Endodermal cell (in vitro differentiated cells): ENCODE measurements around the gene CCDC57. TPM values are rescaled to one million over a fixed set of nuclear protein-coding genes. Genes with fewer than 3 reads are reported as not detected.

Experiments
- DNase-seq: peaks from one replicate; pipeline ENCODE4 v3.0.0-alpha.2; 2017
- H3K27ac ChIP-seq: 2 replicates; pipeline ENCODE4 v1.5.1; 2013; ENCODE audit warnings: mild to moderate bottlenecking, low read depth, low read length, moderate library complexity
- H3K27me3 ChIP-seq: 2 replicates; pipeline ENCODE4 v1.6.1; 2013; ENCODE audit warnings: mild to moderate bottlenecking, low read length, moderate library complexity; ENCODE audit not compliant: insufficient read depth, control insufficient read depth, poor library complexity, severe bottlenecking
- H3K36me3 ChIP-seq: 2 replicates; pipeline ENCODE4 v1.7.0; 2013; ENCODE audit warnings: mild to moderate bottlenecking, low read length, moderate library complexity; ENCODE audit not compliant: control insufficient read depth, insufficient read depth
- H3K4me1 ChIP-seq: one replicate; pipeline ENCODE4 v1.7.0; 2013; ENCODE audit warnings: low read length; ENCODE audit not compliant: control insufficient read depth, insufficient read depth
- H3K4me3 ChIP-seq: 2 replicates; pipeline ENCODE4 v1.5.1; 2013; ENCODE audit warnings: mild to moderate bottlenecking, low read length, moderate library complexity
- H3K9ac ChIP-seq: 2 replicates; pipeline ENCODE4 v1.6.1; 2013; ENCODE audit warnings: mild to moderate bottlenecking, low read length, moderate library complexity; ENCODE audit not compliant: poor library complexity, severe bottlenecking; ENCODE audit errors: extremely low read depth
- H3K9me3 ChIP-seq: 2 replicates; pipeline ENCODE4 v1.6.1; 2013; ENCODE audit warnings: mild to moderate bottlenecking, low read length, moderate library complexity; ENCODE audit not compliant: control insufficient read depth
- H3K27ac Mint-ChIP-seq: 2 replicates; pipeline ENCODE4 v1.8.0; 2020; ENCODE audit warnings: mixed read lengths
- H3K27me3 Mint-ChIP-seq: 2 replicates; pipeline ENCODE4 v1.8.0; 2021; ENCODE audit warnings: mild to moderate bottlenecking, mixed read lengths; ENCODE audit not compliant: insufficient read depth
- H3K36me3 Mint-ChIP-seq: 2 replicates; pipeline ENCODE4 v1.8.0; 2020; ENCODE audit warnings: low read depth, mixed read lengths
- H3K4me1 Mint-ChIP-seq: 2 replicates; pipeline ENCODE4 v1.8.0; 2020; ENCODE audit warnings: mixed read lengths
- H3K4me3 Mint-ChIP-seq: 2 replicates; pipeline ENCODE4 v1.8.0; 2020; ENCODE audit warnings: mild to moderate bottlenecking, moderate library complexity, mixed read lengths
- H3K9me3 Mint-ChIP-seq: 2 replicates; pipeline ENCODE4 v1.8.0; 2020; ENCODE audit warnings: mild to moderate bottlenecking, mixed read lengths
- WGBS, 2 experiments: methylation state at CpG; one replicate each; pipeline versions ENCODE4 v1.1.5 to v1.1.7; 2013; ENCODE audit warnings: missing lambda C conversion rate in 2 of 2, mixed read lengths in 1 of 2; ENCODE audit not compliant: insufficient coverage in 1 of 2, insufficient read length in 1 of 2; 5-methylcytosine and 5-hydroxymethylcytosine counted together
- total RNA-seq, 2 donors: library from RNA; stranded (reverse); fragmentation: NEBNext Ultra II Directional in 1 of 2; extraction: Animal tissue kit (Norgen Biotek cat#: 25700) in 1 of 2; gene quantifications; 2 replicates in 1 of 2; 3 replicates in 1 of 2; pipeline ENCODE4 v1.2.1, GENCODE V29; 2021
- TF ChIP-seq, protein P1 (sequence below): fragments of 200-600 bp; sonication (generic); conservative IDR thresholded peaks from 2 replicates; pipeline ENCODE4 v1.5.0; 2021; ENCODE audit warnings: antibody characterized with exemption, mild to moderate bottlenecking

Gene CCDC57
- total RNA-seq, 2 donors from 2014 or later, result 61.8 to 82.8 TPM

DNA sequence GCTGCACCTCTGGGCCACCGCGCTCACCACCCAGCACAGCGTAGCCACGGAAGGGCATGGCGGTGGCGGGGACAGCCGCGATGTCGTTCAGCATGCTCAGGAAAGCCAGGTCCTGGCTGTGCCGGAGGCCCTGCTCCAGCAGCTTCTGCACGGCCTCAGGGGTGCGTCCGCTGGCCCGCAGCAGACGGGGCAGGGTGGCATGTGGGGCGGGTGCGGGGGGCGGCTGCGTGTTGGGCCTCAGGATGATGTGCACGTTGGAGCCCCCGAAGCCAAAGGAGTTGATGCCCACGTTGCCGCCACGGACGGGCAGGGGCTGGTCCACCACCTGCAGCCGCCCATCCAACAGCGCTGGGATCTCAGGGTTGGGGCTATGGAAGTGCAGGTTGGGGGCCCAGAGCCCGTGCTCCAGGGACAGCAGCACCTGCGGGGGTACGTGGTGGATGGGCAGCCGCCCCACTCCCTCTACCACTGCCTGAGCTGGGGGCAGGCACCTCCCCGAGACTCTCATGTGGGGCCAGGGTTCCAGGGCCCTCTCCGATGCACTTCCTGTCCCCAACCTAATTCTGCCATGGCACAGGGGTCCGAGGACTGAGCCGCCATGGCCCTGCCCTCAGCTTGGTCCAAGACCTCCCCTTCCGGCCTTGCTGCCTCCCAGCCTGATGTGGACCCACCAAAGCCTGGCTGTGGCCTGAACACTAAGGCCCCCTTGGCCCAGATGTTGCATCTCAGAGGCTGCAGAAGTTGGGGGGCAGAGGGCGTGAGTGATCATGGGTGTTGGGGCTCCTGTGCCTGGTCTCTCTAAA, 121.2 kb downstream of the CCDC57 start:
- Mint-ChIP-seq H3K9me3 (no peaks in the 10 kb centered on the region), H3K36me3 (peaks cover 34% of the 10 kb centered on the region), H3K27me3 (no peaks in the 10 kb centered on the region), H3K27ac (no peak overlapping the region), H3K4me1 (peaks cover 2% of the 10 kb centered on the region), H3K4me3 (no peak overlapping the region)
- H3K27me3 ChIP-seq, result no peaks in the 10 kb centered on the region
- peaks cover 69% of the 10 kb centered on the region for H3K36me3 ChIP-seq
- H3K27ac ChIP-seq, result no peak overlapping the region
- WGBS, 2 experiments, result 94 to 95% methylated on average over 18 to 37 of the region's 37 CpGs
- no peak overlapping the region for H3K4me3 ChIP-seq
- no peak for DNase-seq
- TF ChIP-seq, protein P1, sequence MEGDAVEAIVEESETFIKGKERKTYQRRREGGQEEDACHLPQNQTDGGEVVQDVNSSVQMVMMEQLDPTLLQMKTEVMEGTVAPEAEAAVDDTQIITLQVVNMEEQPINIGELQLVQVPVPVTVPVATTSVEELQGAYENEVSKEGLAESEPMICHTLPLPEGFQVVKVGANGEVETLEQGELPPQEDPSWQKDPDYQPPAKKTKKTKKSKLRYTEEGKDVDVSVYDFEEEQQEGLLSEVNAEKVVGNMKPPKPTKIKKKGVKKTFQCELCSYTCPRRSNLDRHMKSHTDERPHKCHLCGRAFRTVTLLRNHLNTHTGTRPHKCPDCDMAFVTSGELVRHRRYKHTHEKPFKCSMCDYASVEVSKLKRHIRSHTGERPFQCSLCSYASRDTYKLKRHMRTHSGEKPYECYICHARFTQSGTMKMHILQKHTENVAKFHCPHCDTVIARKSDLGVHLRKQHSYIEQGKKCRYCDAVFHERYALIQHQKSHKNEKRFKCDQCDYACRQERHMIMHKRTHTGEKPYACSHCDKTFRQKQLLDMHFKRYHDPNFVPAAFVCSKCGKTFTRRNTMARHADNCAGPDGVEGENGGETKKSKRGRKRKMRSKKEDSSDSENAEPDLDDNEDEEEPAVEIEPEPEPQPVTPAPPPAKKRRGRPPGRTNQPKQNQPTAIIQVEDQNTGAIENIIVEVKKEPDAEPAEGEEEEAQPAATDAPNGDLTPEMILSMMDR, result no peak
- no peak overlapping the region for H3K9ac ChIP-seq
- no peaks in the 10 kb centered on the region for H3K9me3 ChIP-seq
- H3K4me1 ChIP-seq, result peaks cover 14% of the 10 kb centered on the region

- peaks cover 6% of the 10 kb centered on the region for H3K4me1 ChIP-seq
- H3K4me3 ChIP-seq, result no peak overlapping the region
- H3K36me3 ChIP-seq, result peaks cover 61% of the 10 kb centered on the region
- no peak overlapping the region for H3K9ac ChIP-seq
- no peak overlapping the region for H3K27ac ChIP-seq
- Mint-ChIP-seq H3K36me3 (peaks cover 32% of the 10 kb centered on the region), H3K9me3 (no peaks in the 10 kb centered on the region), H3K27ac (no peak overlapping the region), H3K4me1 (no peaks in the 10 kb centered on the region), H3K4me3 (no peak overlapping the region), H3K27me3 (no peaks in the 10 kb centered on the region)
- TF ChIP-seq, protein P1, result no peak
- no peaks in the 10 kb centered on the region for H3K9me3 ChIP-seq
- no peaks in the 10 kb centered on the region for H3K27me3 ChIP-seq
- DNase-seq, result no peak
- WGBS, 2 experiments, result 96 to 97% methylated on average over 16 to 29 of the region's 29 CpGs
These were observed 121.9 kb downstream of the CCDC57 start for GRCh38 chr17:82090549-82091263.

- H3K27me3 ChIP-seq, result no peaks in the 10 kb centered on the region
- no peaks in the 10 kb centered on the region for H3K9me3 ChIP-seq
- Mint-ChIP-seq H3K4me3 (no peak overlapping the region), H3K36me3 (peaks cover 26% of the 10 kb centered on the region), H3K4me1 (no peaks in the 10 kb centered on the region), H3K27me3 (no peaks in the 10 kb centered on the region), H3K9me3 (no peaks in the 10 kb centered on the region), H3K27ac (no peak overlapping the region)
- H3K4me3 ChIP-seq, result no peak overlapping the region
- no peak overlapping the region for H3K9ac ChIP-seq
- no peak for DNase-seq
- H3K4me1 ChIP-seq, result no peaks in the 10 kb centered on the region
- H3K36me3 ChIP-seq, result peaks cover 54% of the 10 kb centered on the region
- no peak overlapping the region for H3K27ac ChIP-seq
- TF ChIP-seq, protein P1, result no peak
- WGBS, 2 experiments, result 96% methylated on average over 14 to 29 of the region's 29 CpGs
These were observed 122.7 kb downstream of the CCDC57 start for GRCh38 chr17:82089723-82090548.
